ENCODE results near the gene GGT5. TPM values are rescaled to one million over a fixed set of nuclear protein-coding genes. Genes with fewer than 3 reads are reported as not detected.

GGT5 gene
- total RNA-seq, 2 donors from 2014 or later: 0.37 TPM; not detected in 1

DNA sequence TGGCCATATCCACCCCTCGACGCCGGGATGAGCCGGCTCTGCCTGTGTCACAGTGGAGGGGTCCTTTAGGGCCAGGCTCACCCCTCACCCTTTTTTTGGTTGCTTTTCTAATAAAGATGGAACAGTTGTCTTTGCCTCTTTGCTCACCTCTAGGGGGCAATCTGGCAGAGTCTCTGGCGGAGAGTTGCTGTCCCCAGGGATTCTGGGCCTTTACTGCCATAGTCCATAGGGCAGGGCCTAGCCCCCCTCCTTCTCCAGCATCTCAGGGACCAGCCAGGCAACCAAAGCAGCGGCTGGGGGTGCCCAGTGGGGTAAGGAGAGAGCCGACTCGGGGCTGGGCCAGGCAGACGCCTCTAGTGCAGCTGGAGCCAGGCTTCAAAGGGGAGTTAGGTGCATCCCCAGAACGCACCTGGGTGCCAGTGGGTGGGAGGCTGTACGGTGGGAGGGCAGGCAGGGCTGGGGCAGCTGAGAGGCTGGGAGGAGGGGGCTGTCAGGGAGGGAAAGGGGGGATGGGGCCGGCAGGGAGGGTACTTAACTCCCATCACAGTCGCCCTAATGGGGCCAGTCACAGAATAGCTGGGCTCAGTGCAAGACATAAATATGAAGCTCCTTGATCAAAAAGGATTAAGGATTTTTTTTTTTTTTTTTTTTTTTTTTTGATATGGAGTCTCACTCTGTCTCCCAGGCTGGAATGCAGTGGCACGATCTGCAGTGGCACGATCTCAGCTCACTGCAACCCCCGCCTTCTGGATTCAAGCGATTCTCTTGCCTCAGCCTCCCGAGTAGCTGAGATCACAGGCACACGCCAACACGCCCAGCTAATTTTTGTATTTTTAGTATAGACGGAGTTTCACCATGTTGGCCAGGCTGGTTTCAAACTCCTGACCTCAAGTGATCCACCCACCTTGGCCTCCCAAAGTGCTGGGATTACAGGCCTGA, 66.1 kb downstream of the GGT5 start:
- Mint-ChIP-seq H3K27ac (no peak overlapping the region), H3K4me3 (no peak overlapping the region), H3K36me3 (ENCODE audit: insufficient read depth in 2 of 2) (no peaks in the 10 kb centered on the region), H3K27me3 (ENCODE audit: low read depth) (no peaks in the 10 kb centered on the region), H3K9me3 (no peaks in the 10 kb centered on the region), H3K4me1 (ENCODE audit: low read depth) (no peaks in the 10 kb centered on the region)
- ATAC-seq (replicated peaks in 1 of 2) (no peak), DNase-seq (no peak)

DNA sequence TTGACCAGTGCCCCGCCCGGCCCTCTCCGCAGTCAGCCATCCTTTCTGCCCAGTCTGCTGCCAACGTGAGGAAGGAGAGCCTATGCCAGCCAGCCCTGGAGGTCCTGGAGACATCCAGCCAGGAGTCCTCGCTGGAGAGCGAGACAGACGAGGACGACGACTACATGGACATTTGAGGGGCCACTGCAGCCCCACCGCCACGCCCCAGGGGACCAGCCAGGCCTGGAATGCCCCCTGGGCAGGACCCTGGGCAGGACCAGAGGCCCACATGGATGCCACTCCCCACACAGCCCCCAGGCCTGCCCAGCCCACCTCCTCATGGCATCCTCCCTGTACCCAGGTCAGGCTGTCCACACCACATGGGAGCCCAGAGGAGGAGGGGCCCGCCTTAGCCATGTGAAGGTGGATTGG, 66.9 kb downstream of the GGT5 start:
- DNase-seq: no peak
- H3K9me3 Mint-ChIP-seq: no peaks in the 10 kb centered on the region
- no peak overlapping the region for H3K27ac Mint-ChIP-seq
- H3K36me3 Mint-ChIP-seq (ENCODE audit: insufficient read depth in 2 of 2): no peaks in the 10 kb centered on the region
- no peak for ATAC-seq (replicated peaks in 1 of 2)
- no peak overlapping the region for H3K4me3 Mint-ChIP-seq
- H3K4me1 Mint-ChIP-seq (ENCODE audit: low read depth): no peaks in the 10 kb centered on the region
- no peaks in the 10 kb centered on the region for H3K27me3 Mint-ChIP-seq (ENCODE audit: low read depth)

DNA sequence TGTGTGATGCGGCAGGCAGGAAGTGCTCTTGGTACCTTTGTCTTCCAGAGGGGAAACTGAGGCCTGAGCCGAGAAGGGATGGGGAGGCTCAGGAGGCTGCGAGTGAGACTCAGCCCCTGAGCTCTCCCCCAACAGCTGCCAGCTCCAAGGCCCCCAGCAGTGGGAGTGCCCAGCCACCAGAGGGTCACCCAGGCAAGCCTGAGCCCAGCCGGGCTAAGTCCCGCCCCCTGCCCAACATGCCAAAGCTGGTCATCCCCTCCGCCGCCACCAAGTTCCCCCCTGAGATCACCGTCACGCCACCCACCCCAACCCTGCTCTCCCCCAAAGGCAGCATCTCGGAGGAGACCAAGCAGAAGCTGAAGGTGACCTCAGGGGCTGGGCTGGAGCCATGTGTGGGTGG, 67.4 kb downstream of the GGT5 start:
- Mint-ChIP-seq H3K36me3 (ENCODE audit: insufficient read depth in 2 of 2) (no peaks in the 10 kb centered on the region), H3K9me3 (no peaks in the 10 kb centered on the region), H3K4me1 (ENCODE audit: low read depth) (no peaks in the 10 kb centered on the region), H3K27me3 (ENCODE audit: low read depth) (no peaks in the 10 kb centered on the region), H3K27ac (no peak overlapping the region), H3K4me3 (no peak overlapping the region)
- DNase-seq: no peak
- ATAC-seq (replicated peaks in 1 of 2): no peak

DNA sequence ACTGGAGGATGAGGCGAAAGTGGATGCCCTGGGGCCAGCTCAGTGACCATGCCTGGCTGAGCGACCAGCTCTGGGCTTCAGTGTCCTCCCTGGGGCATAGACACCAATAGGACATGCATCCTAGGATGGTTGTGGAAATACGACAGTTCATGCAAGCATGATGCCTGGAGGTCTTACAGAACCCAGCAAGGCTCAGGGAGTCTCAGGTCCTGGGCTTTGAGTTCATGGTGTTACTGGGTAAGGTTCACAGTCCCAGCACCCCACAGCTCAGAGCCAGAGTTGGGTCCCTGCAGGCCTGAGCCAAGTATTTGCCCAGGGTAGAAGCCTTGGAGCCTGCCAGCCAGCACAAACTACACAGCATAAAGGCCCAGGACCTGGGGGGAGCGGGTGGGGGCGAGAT, 67.8 kb downstream of the GGT5 start:
- Mint-ChIP-seq H3K4me3 (no peak overlapping the region), H3K27me3 (ENCODE audit: low read depth) (no peaks in the 10 kb centered on the region), H3K4me1 (ENCODE audit: low read depth) (no peaks in the 10 kb centered on the region), H3K9me3 (no peaks in the 10 kb centered on the region), H3K27ac (no peak overlapping the region), H3K36me3 (ENCODE audit: insufficient read depth in 2 of 2) (no peaks in the 10 kb centered on the region)
- DNase-seq (no peak), ATAC-seq (replicated peaks in 1 of 2) (no peak)

DNA sequence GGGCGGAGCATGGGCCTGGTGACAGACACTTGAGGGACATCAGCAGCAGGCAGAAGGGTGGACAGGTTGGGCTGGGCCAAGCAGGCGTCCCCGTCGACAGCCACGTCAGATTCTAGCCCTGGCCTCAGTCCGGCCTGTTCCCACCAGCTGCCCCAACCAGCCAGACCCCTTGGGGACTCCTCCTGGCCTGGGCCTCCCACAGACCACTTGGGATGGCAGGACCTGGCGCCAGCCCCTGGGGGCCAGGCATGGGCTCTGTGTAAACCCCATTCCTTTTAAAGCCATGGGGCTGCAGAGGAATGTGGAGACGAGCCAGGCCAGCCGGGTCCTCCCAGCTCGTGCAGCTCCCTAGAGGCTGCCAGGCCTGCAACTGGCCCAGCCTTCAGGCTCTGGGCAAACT, 68.3 kb downstream of the GGT5 start:
- Mint-ChIP-seq H3K27me3 (ENCODE audit: low read depth) (no peaks in the 10 kb centered on the region), H3K36me3 (ENCODE audit: insufficient read depth in 2 of 2) (no peaks in the 10 kb centered on the region), H3K27ac (no peak overlapping the region), H3K4me1 (ENCODE audit: low read depth) (no peaks in the 10 kb centered on the region), H3K9me3 (no peaks in the 10 kb centered on the region), H3K4me3 (no peak overlapping the region)
- no peak for DNase-seq
- ATAC-seq (replicated peaks in 1 of 2): no peak

DNA sequence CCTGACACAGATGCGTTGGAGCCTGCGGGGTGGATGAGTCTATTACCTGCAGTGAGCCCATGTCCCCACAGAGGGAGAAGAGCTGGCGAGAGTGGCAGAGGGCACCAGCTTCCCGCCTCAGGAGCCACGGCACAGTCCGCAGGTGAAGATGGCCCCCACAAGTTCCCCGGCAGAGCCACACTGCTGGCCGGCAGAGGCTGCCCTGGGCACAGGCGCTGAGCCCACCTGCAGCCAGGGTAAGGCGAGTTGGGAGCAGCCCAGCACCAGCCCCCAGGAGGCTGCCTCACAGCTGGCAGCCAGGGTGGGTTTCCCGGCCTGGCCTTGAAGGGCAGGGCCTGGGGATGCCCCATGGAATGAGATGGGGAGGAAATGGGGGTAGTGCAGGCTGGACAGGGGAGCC, 68.8 kb downstream of the GGT5 start:
- H3K4me1 Mint-ChIP-seq (ENCODE audit: low read depth): no peaks in the 10 kb centered on the region
- H3K27me3 Mint-ChIP-seq (ENCODE audit: low read depth): no peaks in the 10 kb centered on the region
- H3K36me3 Mint-ChIP-seq (ENCODE audit: insufficient read depth in 2 of 2): no peaks in the 10 kb centered on the region

DNA sequence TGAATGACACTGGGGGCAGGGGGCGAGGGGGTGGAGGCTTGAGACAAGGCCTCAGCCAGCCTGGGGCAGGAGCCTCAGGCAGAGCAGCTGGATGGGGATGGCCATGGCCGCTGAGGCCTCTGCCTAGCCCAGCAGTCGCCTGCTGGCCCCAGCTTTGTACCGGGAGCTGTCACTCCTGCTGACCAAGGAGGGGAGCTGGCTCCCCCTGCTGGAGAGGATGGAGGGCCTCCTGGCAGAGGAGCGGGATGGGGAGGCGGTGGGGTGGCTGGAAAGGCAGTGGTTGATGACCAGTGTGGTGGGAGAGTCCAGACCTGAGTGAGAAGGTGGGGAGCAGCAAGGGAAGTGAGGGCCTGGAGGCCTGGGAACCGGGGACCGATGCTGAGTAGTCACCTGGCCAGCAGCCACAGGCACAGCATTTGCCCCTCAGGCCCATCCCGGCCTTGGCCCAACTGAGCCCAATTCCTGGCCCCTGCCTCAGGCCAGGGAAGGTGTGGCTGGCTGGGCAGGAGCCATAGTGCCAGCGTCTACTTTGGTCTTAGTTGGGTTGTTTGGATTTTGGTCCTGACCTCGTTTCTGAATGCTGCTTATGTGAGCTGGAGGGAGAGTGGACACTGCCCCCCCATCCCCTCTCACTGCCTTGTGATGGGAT, 69.6 kb downstream of the GGT5 start:
- ATAC-seq (replicated peaks in 1 of 2) (peak; percentile 60 to 66), DNase-seq (peak; percentile 73 to 78)
- no peaks in the 10 kb centered on the region for H3K4me1 Mint-ChIP-seq (ENCODE audit: low read depth)
- no peak overlapping the region for H3K4me3 Mint-ChIP-seq
- no peaks in the 10 kb centered on the region for H3K36me3 Mint-ChIP-seq (ENCODE audit: insufficient read depth in 2 of 2)
- no peaks in the 10 kb centered on the region for H3K27me3 Mint-ChIP-seq (ENCODE audit: low read depth)
- H3K27ac Mint-ChIP-seq: no peak overlapping the region
- H3K9me3 Mint-ChIP-seq: no peaks in the 10 kb centered on the region

More for the DNA sequence above, 68.8 kb downstream of the GGT5 start:
- no peak for ATAC-seq (replicated peaks in 1 of 2)
- Mint-ChIP-seq H3K9me3 (no peaks in the 10 kb centered on the region), H3K4me3 (no peak overlapping the region), H3K27ac (no peak overlapping the region)
- DNase-seq: no peak

DNA sequence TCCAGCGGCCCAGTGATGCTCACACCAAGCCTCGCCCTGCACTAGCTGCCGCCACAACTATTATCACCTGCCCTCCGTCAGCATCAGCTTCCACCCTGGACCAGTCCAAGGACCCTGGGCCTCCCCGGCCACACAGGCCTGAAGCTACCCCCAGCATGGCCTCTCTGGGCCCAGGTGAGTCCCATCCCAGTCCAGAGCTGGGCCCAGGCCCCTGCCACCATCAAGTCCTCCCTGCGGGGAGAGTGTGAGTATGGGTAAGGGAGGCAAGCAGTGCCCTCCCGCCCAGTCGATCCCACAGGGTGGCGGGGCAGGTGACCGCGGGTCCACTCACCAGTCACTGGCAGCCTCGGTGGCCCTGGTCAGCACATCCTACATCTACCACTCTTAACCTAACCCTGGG, 73.1 kb downstream of the GGT5 start:
- DNase-seq (no peak), ATAC-seq (replicated peaks in 1 of 2) (no peak)
- Mint-ChIP-seq H3K27me3 (ENCODE audit: low read depth) (no peaks in the 10 kb centered on the region), H3K27ac (no peak overlapping the region), H3K4me1 (ENCODE audit: low read depth) (no peaks in the 10 kb centered on the region), H3K36me3 (ENCODE audit: insufficient read depth in 2 of 2) (peaks cover 0 to 2% of the 10 kb centered on the region in 2 donors), H3K9me3 (no peaks in the 10 kb centered on the region), H3K4me3 (no peak overlapping the region)

DNA sequence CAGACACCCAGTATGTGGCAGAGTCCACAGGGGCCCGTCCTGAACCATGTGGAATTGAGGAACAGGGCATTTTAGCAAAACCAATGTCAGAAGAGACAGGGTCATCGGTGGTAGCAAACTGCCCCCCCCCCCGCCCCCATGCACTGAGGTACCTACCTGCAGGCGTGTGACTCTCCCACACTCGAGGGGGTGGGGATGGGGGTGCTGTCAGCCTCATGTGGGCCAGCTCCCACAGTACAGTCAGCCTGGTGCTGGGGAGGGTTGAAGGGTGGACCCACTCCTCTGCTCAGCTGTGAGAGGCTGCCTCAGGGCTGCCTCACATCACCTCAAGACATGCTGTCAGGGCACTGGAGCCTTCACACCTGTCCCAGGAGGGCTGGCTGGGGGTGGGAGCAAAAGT, 74.2 kb downstream of the GGT5 start:
- no peak overlapping the region for H3K4me3 Mint-ChIP-seq
- no peak for ATAC-seq (replicated peaks in 1 of 2)
- no peaks in the 10 kb centered on the region for H3K4me1 Mint-ChIP-seq (ENCODE audit: low read depth)
- no peak for DNase-seq
- peaks cover 0 to 2% of the 10 kb centered on the region in 2 donors for H3K36me3 Mint-ChIP-seq (ENCODE audit: insufficient read depth in 2 of 2)
- H3K27ac Mint-ChIP-seq: no peak overlapping the region
- no peaks in the 10 kb centered on the region for H3K27me3 Mint-ChIP-seq (ENCODE audit: low read depth)
- no peaks in the 10 kb centered on the region for H3K9me3 Mint-ChIP-seq

DNA sequence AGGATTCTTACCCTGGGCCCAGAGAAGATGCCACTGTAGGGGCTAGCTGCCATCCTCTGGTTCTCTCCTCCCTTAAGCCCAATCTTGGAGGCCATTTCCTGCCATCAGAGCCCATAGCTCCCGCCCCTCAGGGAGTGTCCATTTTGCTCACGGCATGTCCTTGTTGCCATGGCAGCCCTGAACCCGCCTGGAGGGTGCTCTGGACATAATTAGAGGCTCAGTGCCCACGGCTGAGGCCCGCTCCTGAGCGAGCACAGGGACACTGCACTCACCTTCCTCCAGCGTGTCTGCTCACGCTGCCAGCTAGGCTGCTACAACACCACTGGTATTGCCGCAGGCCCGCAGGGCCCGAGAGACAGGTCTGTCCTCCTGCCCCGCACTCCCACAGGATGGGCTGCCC, 74.7 kb downstream of the GGT5 start:
- DNase-seq: no peak
- no peak for ATAC-seq (replicated peaks in 1 of 2)
- Mint-ChIP-seq H3K4me1 (ENCODE audit: low read depth) (no peaks in the 10 kb centered on the region), H3K4me3 (no peak overlapping the region), H3K27ac (no peak overlapping the region), H3K9me3 (no peaks in the 10 kb centered on the region), H3K36me3 (ENCODE audit: insufficient read depth in 2 of 2) (peaks cover 0 to 4% of the 10 kb centered on the region in 2 donors), H3K27me3 (ENCODE audit: low read depth) (no peaks in the 10 kb centered on the region)

Other genes with a start within 250 kb of the GGT5 start
- gene GSTT4, start 239.6 kb downstream of the GGT5 start, total RNA-seq: not detected
- 10 to 100 TPM; 69.2 to 73.4 TPM for gene CABIN1, start 233.8 kb downstream of the GGT5 start, total RNA-seq
- gene SUSD2, start 63.6 kb downstream of the GGT5 start, total RNA-seq: under 1 TPM; 0.55 to 0.60 TPM
- 10 to 100 TPM; 59.4 to 61.8 TPM for gene SPECC1L, start 25.7 kb upstream of the GGT5 start, total RNA-seq
- gene ADORA2A, start 182.5 kb upstream of the GGT5 start, total RNA-seq: 10 to 100 TPM; 34.6 to 41.2 TPM